Measurements from ENCODE around the gene TMEM247. TPM values are rescaled to one million over a fixed set of nuclear protein-coding genes. Genes with fewer than 3 reads are reported as not detected.

Gene TMEM247
- total RNA-seq, 1 experiment from 2014 or later: not detected

DNA sequence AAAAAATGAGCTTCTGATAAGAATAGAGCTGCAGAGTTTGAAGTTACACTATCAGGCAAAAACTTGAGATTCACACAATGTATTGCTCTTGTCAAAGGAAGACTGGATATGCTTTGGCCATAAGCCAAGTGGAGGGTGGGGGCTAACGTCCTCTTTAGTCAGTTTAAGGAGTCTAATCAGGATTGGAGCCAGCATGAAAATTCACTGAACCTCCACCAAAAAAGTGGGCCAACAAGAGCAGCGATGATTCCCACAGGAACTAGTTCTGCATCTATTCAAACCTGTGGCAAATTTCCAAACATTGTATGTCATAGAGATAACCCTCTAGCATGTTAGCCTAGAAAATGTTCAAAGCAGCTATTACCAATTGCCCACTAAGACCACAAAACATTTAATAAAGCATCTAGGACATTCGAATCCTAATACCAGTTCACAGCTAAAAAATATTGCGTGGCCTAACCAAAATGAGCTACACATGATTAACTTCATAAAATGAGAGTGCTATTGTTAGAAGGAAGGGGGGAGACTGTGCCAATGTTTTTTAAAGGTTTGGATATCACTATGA, 43.5 kb upstream of the TMEM247 start:
- CTCF ChIA-PET: interaction anchor here (0.5 kb wide), 1 partner anchor 20 kb away, joined by 3 read pairs; no protein-coding TSS in a partner anchor
- POLR2A ChIA-PET (ENCODE audit: unreplicated experiment): interaction anchor here (0.7 kb wide), 1 partner anchor 1347 kb away, joined by 4 read pairs; no protein-coding TSS in a partner anchor

DNA sequence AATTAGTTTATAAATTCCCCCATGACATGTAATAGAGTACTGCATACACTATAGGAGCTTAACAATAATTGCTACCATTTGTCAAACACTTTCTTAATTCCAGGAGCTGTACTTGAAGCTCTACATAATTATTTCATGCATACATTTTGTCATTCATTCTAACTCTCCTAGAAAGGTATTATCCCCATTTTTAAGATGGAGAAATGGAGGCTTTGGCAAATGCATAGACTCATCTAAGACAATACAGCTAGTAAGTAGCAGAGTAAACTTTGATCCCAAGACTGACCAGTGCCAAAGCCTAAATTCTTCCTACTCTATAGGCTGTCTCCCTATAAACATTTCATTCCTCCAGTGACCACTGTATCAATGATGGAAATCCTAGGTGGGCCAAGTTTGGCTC, 42.6 kb upstream of the TMEM247 start:
- no peaks in the 10 kb centered on the region for H3K36me3 ChIP-seq (ENCODE audit: low read depth)
- no peaks in the 10 kb centered on the region for H3K27me3 ChIP-seq (ENCODE audit: insufficient read depth, low read depth)
- no peak overlapping the region for H3K4me3 ChIP-seq
- no peaks in the 10 kb centered on the region for H3K9me3 ChIP-seq (ENCODE audit: insufficient read depth, low read depth)
- no peaks in the 10 kb centered on the region for H3K79me2 ChIP-seq (ENCODE audit: low read depth)
- no peaks in the 10 kb centered on the region for H4K20me1 ChIP-seq (ENCODE audit: insufficient read depth)
- CTCF ChIA-PET: no interaction called here
- no peak overlapping the region for H3K27ac ChIP-seq
- intact Hi-C loops (cut with micrococcal nuclease; ENCODE audit: unreplicated experiment): no loop called here
- no peak for TF ChIP-seq EZH2 (IDR thresholded peaks at IDR 0.05; ENCODE audit: low read depth)
- TF ChIP-seq, protein P1, sequence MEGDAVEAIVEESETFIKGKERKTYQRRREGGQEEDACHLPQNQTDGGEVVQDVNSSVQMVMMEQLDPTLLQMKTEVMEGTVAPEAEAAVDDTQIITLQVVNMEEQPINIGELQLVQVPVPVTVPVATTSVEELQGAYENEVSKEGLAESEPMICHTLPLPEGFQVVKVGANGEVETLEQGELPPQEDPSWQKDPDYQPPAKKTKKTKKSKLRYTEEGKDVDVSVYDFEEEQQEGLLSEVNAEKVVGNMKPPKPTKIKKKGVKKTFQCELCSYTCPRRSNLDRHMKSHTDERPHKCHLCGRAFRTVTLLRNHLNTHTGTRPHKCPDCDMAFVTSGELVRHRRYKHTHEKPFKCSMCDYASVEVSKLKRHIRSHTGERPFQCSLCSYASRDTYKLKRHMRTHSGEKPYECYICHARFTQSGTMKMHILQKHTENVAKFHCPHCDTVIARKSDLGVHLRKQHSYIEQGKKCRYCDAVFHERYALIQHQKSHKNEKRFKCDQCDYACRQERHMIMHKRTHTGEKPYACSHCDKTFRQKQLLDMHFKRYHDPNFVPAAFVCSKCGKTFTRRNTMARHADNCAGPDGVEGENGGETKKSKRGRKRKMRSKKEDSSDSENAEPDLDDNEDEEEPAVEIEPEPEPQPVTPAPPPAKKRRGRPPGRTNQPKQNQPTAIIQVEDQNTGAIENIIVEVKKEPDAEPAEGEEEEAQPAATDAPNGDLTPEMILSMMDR (conservative IDR thresholded peaks at IDR 0.05): no peak
- H3F3A ChIP-seq (ENCODE audit: insufficient read depth, low read depth): no peaks in the 10 kb centered on the region; the same call in 1 of the 2 replicates
- H2AFZ ChIP-seq: no peak overlapping the region
- H3K4me2 ChIP-seq: no peak overlapping the region
- no peak for DNase-seq
- no TSS peak for BruUV-seq (replicated peaks)
- H3K4me1 ChIP-seq (replicated peaks; ENCODE audit: insufficient read depth): 0 out of 2 replicates have a peak, but pooled peaks cover 8% of the 10 kb centered on the region
- H3K9me2 ChIP-seq (ENCODE audit: insufficient read depth): no peaks in the 10 kb centered on the region
- POLR2A ChIA-PET (ENCODE audit: unreplicated experiment): no interaction called here

More for the DNA sequence above, 43.5 kb upstream of the TMEM247 start:
- Histone ChIP-seq H2AFZ (no peak overlapping the region), H3K27me3 (ENCODE audit: insufficient read depth, low read depth) (no peaks in the 10 kb centered on the region), H3K36me3 (ENCODE audit: low read depth) (no peaks in the 10 kb centered on the region), H3K9me3 (ENCODE audit: insufficient read depth, low read depth) (no peaks in the 10 kb centered on the region), H3K27ac (no peak overlapping the region), H3K4me2 (no peak overlapping the region), H3F3A (ENCODE audit: insufficient read depth, low read depth) (no peaks in the 10 kb centered on the region; the same call in 1 of the 2 replicates), H3K4me3 (no peak overlapping the region), H4K20me1 (ENCODE audit: insufficient read depth) (no peaks in the 10 kb centered on the region), H3K79me2 (ENCODE audit: low read depth) (no peaks in the 10 kb centered on the region), H3K9me2 (ENCODE audit: insufficient read depth) (no peaks in the 10 kb centered on the region), H3K4me1 (replicated peaks; ENCODE audit: insufficient read depth) (0 out of 2 replicates have a peak, but pooled peaks cover 16% of the 10 kb centered on the region)
- no TSS peak for BruUV-seq (replicated peaks)
- intact Hi-C loops (cut with micrococcal nuclease; ENCODE audit: unreplicated experiment): no loop called here
- no peak for DNase-seq
- TF ChIP-seq EZH2 (IDR thresholded peaks at IDR 0.05; ENCODE audit: low read depth): no peak
- TF ChIP-seq, protein P1 (conservative IDR thresholded peaks at IDR 0.05): no peak

DNA sequence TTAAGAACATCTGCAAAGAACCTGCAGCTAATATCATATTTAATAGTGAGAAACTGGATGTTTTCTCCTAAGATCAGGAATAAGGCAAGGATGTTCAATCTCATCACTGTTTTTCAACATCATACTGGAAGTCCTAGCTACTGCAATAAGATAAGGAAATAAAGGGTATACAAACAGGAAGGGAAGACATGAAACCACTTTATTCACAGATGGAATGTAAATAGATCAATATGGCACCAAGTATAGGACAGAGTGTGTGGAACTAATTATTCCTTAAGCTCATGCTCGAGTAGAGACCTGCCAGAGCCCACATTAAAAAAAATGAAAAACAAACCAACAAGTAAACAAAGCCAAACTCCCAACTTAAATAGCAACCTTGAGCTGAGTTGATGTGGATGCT, 41.3 kb upstream of the TMEM247 start:
- no peaks in the 10 kb centered on the region for H4K20me1 ChIP-seq (ENCODE audit: insufficient read depth)
- H3K9me3 ChIP-seq (ENCODE audit: insufficient read depth, low read depth): no peaks in the 10 kb centered on the region
- no peaks in the 10 kb centered on the region for H3K79me2 ChIP-seq (ENCODE audit: low read depth)
- H2AFZ ChIP-seq: no peak overlapping the region
- no TSS peak for BruUV-seq (replicated peaks)
- H3K9me2 ChIP-seq (ENCODE audit: insufficient read depth): no peaks in the 10 kb centered on the region
- no peak for TF ChIP-seq EZH2 (IDR thresholded peaks at IDR 0.05; ENCODE audit: low read depth)
- TF ChIP-seq, protein P1 (conservative IDR thresholded peaks at IDR 0.05): no peak
- no peak for DNase-seq
- CTCF ChIA-PET: no interaction called here
- H3K4me2 ChIP-seq: no peak overlapping the region
- intact Hi-C loops (cut with micrococcal nuclease; ENCODE audit: unreplicated experiment): no loop called here
- H3K36me3 ChIP-seq (ENCODE audit: low read depth): no peaks in the 10 kb centered on the region
- POLR2A ChIA-PET (ENCODE audit: unreplicated experiment): interaction anchor here (0.6 to 0.7 kb wide), 2 partner anchors 12 to 25 kb away, joined by 3 read pairs; no protein-coding TSS in a partner anchor
- no peak overlapping the region for H3K27ac ChIP-seq
- no peaks in the 10 kb centered on the region for H3F3A ChIP-seq (ENCODE audit: insufficient read depth, low read depth)
- H3K4me3 ChIP-seq: no peak overlapping the region
- H3K27me3 ChIP-seq (ENCODE audit: insufficient read depth, low read depth): no peaks in the 10 kb centered on the region
- H3K4me1 ChIP-seq (replicated peaks; ENCODE audit: insufficient read depth): 0 out of 2 replicates have a peak, but pooled peaks cover 5% of the 10 kb centered on the region

Data from PC-9 (cell line).